K562 (cell line): Measurements from ENCODE around the gene DCTN2. TPM values are rescaled to one million over a fixed set of nuclear protein-coding genes. Genes with fewer than 3 reads are reported as not detected.
A peak's percentile ranks its signal among the peaks of the same experiment; 100 is the strongest.

Experiments used
- ATAC-seq: fragments of 200-7000 bp; cut with Tn5 transposase; 3 replicates; pipeline ENCODE4 v1.9.1; 2020; ENCODE audit warnings: moderate library complexity
- BruUV-seq: library from RNA; stranded (reverse); fragments of 400-500 nt; replicated peaks from 2 replicates; lab custom pipeline; 2021; lab: Mats Ljungman, UMichigan
- CTCF ChIA-PET: fragments of 300-600 bp; formaldehyde crosslinking; extraction: SDS; loops from one replicate; lab custom pipeline; 2021; ENCODE audit warnings: low intra/inter-chr PET ratio; lab: Yijun Ruan, JAX
- POLR2A ChIA-PET: fragments of 300-600, 350-650 bp; sonication (Branson Sonifier 250); formaldehyde crosslinking; extraction: SDS; loops from one replicate; lab custom pipeline; 2021; ENCODE audit warnings: antibody characterized with exemption, inconsistent platforms; lab: Yijun Ruan, JAX
- DNase-seq, 4 experiments: peaks; one replicate each; pipeline versions ENCODE4 v3.0.0 to v3.0.0-alpha.2; 2011 to 2018; ENCODE audit warnings: low spot score in 3 of 4, mixed read lengths in 3 of 4; ENCODE audit errors: extremely low read depth in 1 of 4
- FAIRE-seq: peaks from 2 replicates; lab custom pipeline; 2011; peaks lifted over from hg19 to GRCh38; lab: Jason Lieb, UNC
- H2AFZ ChIP-seq: 2 replicates; pipeline ENCODE4 v1.6.0; 2011; ENCODE audit warnings: low read depth, low read length, control low read depth, inconsistent platforms
- H3K27ac ChIP-seq: fragments of 200-600 bp; 3 replicates; pipeline ENCODE4 v1.8.0; 2011; ENCODE audit warnings: low read depth, mild to moderate bottlenecking, control low read depth, inconsistent platforms, low read length, moderate library complexity, mixed read lengths; ENCODE audit errors: extremely low read depth
- H3K27me3 ChIP-seq, 2 experiments: fragments of 300-600 bp in 1 of 2; 2 replicates in 1 of 2; 3 replicates in 1 of 2; pipeline versions ENCODE4 v1.6.0 to v1.8.0; 2011; ENCODE audit warnings: inconsistent platforms in 2 of 2, low read length in 2 of 2, mild to moderate bottlenecking in 1 of 2, mixed read lengths in 1 of 2, moderate library complexity in 1 of 2; ENCODE audit not compliant: control insufficient read depth in 2 of 2, insufficient read depth in 2 of 2
- H3K36me3 ChIP-seq: fragments of 300-600 bp; 3 replicates; pipeline ENCODE4 v1.8.0; 2011; ENCODE audit warnings: mild to moderate bottlenecking, low read length, inconsistent platforms; ENCODE audit not compliant: control insufficient read depth, insufficient read depth
- H3K4me1 ChIP-seq, 2 experiments: fragments of 200-600 bp in 1 of 2; replicated peaks in 1 of 2; 2 replicates in 1 of 2; 3 replicates in 1 of 2; pipeline versions ENCODE4 v1.5.1 to v1.8.0; 2011; ENCODE audit warnings: inconsistent platforms in 2 of 2, low read length in 2 of 2, mild to moderate bottlenecking in 1 of 2, mixed read lengths in 1 of 2, moderate library complexity in 1 of 2; ENCODE audit not compliant: control insufficient read depth in 2 of 2, insufficient read depth in 2 of 2
- H3K4me2 ChIP-seq: 2 replicates; pipeline ENCODE4 v1.6.1; 2011; ENCODE audit warnings: low read length, control low read depth, inconsistent platforms, mixed read lengths; ENCODE audit not compliant: insufficient read depth
- H3K4me3 ChIP-seq: fragments of 200-600 bp; sonication (generic), shearing (Covaris generic); 2 replicates; pipeline ENCODE4 v1.5.1; 2016; ENCODE audit warnings: control low read depth, inconsistent platforms
- H3K79me2 ChIP-seq: fragments of 200-600 bp; 3 replicates; pipeline ENCODE4 v1.8.0; 2011; ENCODE audit warnings: low read length, inconsistent platforms; ENCODE audit not compliant: control insufficient read depth, insufficient read depth
- H3K9ac ChIP-seq, 2 experiments: 2 replicates each; pipeline versions ENCODE4 v1.6.0 to v1.6.1; 2011; ENCODE audit warnings: low read depth in 2 of 2, low read length in 2 of 2, control low read depth in 1 of 2, inconsistent platforms in 1 of 2, mild to moderate bottlenecking in 1 of 2, mixed read lengths in 1 of 2; ENCODE audit not compliant: insufficient read depth in 1 of 2
- H3K9me1 ChIP-seq: one replicate; pipeline ENCODE4 v1.6.0; 2011; ENCODE audit warnings: inconsistent platforms, mild to moderate bottlenecking, low read length, moderate library complexity; ENCODE audit not compliant: control insufficient read depth, insufficient read depth
- H3K9me3 ChIP-seq: replicated peaks from 2 replicates; pipeline ENCODE4 v1.5.1; 2011; ENCODE audit warnings: low read depth, low read length, inconsistent platforms; ENCODE audit not compliant: control insufficient read depth, insufficient read depth
- H4K20me1 ChIP-seq: replicated peaks from 2 replicates; pipeline ENCODE4 v1.6.1; 2011; ENCODE audit warnings: low read length, inconsistent platforms, mixed read lengths; ENCODE audit not compliant: control insufficient read depth, insufficient read depth
- CREM ChIP-seq: IDR thresholded peaks from 2 replicates; pipeline ENCODE4 v1.6.1; 2014; ENCODE audit warnings: antibody characterized with exemption, low read depth
- EWSR1 ChIP-seq: fragments of 450-650 bp; IDR thresholded peaks from 2 replicates; pipeline ENCODE4 v1.6.1; 2018; ENCODE audit warnings: borderline replicate concordance, mild to moderate bottlenecking, low read depth, moderate library complexity; ENCODE audit not compliant: partially characterized antibody
- MECOM ChIP-seq: fragments of 250-450 bp; sonication (Bioruptor Pico); IDR thresholded peaks from 2 replicates; pipeline ENCODE4 v1.8.0; 2022; ENCODE audit warnings: inconsistent platforms
- NFIC ChIP-seq: fragments of 450-650 bp; IDR thresholded peaks from 2 replicates; pipeline ENCODE4 v1.6.1; 2017; ENCODE audit warnings: mild to moderate bottlenecking, inconsistent platforms
- PHB ChIP-seq: fragments of 250-450 bp; sonication (Bioruptor Pico); IDR thresholded peaks from 2 replicates; pipeline ENCODE4 v1.5.0; 2021
- ZNF217 ChIP-seq: sonication (generic); formaldehyde crosslinking; IDR thresholded peaks from 2 replicates; pipeline ENCODE4 v1.8.0; 2022; ENCODE audit warnings: mild to moderate bottlenecking, missing genetic modification reagents
- WGBS: fragments of 100-300 bp; shearing (Covaris generic); methylation state at CpG from one replicate; pipeline ENCODE4 v1.1.6; 2016; ENCODE audit warnings: low coverage, mixed read lengths; ENCODE audit not compliant: insufficient coverage; ENCODE audit errors: missing lambda C conversion rate; 5-methylcytosine and 5-hydroxymethylcytosine counted together
- in situ Hi-C: fragments of 300-500 bp; cut with MboI; formaldehyde crosslinking; loops from 4 replicates; pipeline ENCODE4 v1.15.0; 2018; ENCODE audit warnings: inconsistent platforms, mixed read lengths
- intact Hi-C: fragments of 100-400 bp; cut with micrococcal nuclease; formaldehyde crosslinking; loops from 2 replicates; pipeline ENCODE4 v1.14.2; 2022
- polyA plus RNA-seq, 8 experiments: library from polyadenylated mRNA; depleted of rRNA in 4 of 8; stranded (reverse) in 5 of 8; unstranded in 3 of 8; fragments of >200 nt; fragmentation: Nextera tagmentation in 2 of 8; fragmentation: Illumina TruSeq in 1 of 8; extraction: Ambion mirVana in 2 of 8; extraction: Trizol in 1 of 8; gene quantifications; 2 replicates each; pipeline versions ENCODE4 v1.2.1 to v1.2.3, GENCODE V29; 2011 to 2014; ENCODE audit warnings: inconsistent platforms in 1 of 8, missing spikeins in 1 of 8
- total RNA-seq, 7 experiments: library from RNA; depleted of rRNA in 6 of 7; stranded (reverse); fragments of >200 nt in 6 of 7; fragmentation: Illumina TruSeq in 2 of 7; extraction: Trizol in 2 of 7; gene quantifications; 2 replicates each; pipeline versions ENCODE4 v1.2.1 to v1.2.3, GENCODE V29; 2011 to 2021; ENCODE audit warnings: low replicate concordance in 1 of 7

DCTN2 gene
- total and polyA plus RNA-seq, 9 of the 15 experiments (the other 6 are each of a cell fraction or from before 2014, with no cell fraction given) = 43.6 to 270 (median 125) TPM

- in situ Hi-C loops = no loop called here
- Histone ChIP-seq H3K79me2 (no peaks in the 10 kb centered on the region), H3K4me2 (no peak overlapping the region), H3K4me3 (no peak overlapping the region), H2AFZ (no peak overlapping the region), H3K27ac (no peak overlapping the region), H4K20me1 (peaks cover 3% of the 10 kb centered on the region; the same call in 1 of the 2 replicates), H3K9ac (no peak overlapping the region), H3K4me1 (peaks cover 4 to 7% of the 10 kb centered on the region in 2 experiments; a peak in 4 of 5 replicates), H3K27me3 (no peaks in the 10 kb centered on the region), H3K9me3 (no peaks in the 10 kb centered on the region), H3K36me3 (peaks cover 55% of the 10 kb centered on the region; the same call in 2 of the 3 replicates), H3K9me1 (no peaks in the 10 kb centered on the region)
- DNase-seq (no peak), ATAC-seq (no peak), FAIRE-seq (no peak)
- TF ChIP-seq CREM (no peak), MECOM (CRISPR knock-in tag) (no peak), ZNF217 (CRISPR knock-in tag) (no peak)
- BruUV-seq = TSS peak; percentile 32
- intact Hi-C loops = no loop called here
- CTCF ChIA-PET = interaction anchor here (1.1 to 4.6 kb wide), 2 partner anchors 37 to 148 kb away, joined by 4 to 36 read pairs; no protein-coding TSS in a partner anchor
- POLR2A ChIA-PET = interaction anchor here (0.6 to 1.1 kb wide), 3 partner anchors 24 to 64 kb away, joined by 3 to 4 read pairs (median 3); partner anchors contain the start of gene DDIT3
Observed at GRCh38 chr12:57584690-57585089, 37.7 kb upstream of the DCTN2 start.

- TF ChIP-seq PHB (no peak), NFIC (no peak), EWSR1 (no peak)
- no peak for FAIRE-seq
- Histone ChIP-seq H4K20me1 (peaks cover 3% of the 10 kb centered on the region; the same call in 1 of the 2 replicates), H3K4me2 (no peak overlapping the region), H3K9ac (no peak overlapping the region), H3K27me3 (no peaks in the 10 kb centered on the region), H3K4me1 (peaks cover under 1 to 3% of the 10 kb centered on the region in 2 experiments; a peak in 3 of 5 replicates), H3K27ac (no peak overlapping the region), H3K9me1 (no peaks in the 10 kb centered on the region), H3K36me3 (peaks cover 61% of the 10 kb centered on the region; the same call in 2 of the 3 replicates), H3K79me2 (no peaks in the 10 kb centered on the region), H3K9me3 (no peaks in the 10 kb centered on the region), H2AFZ (no peak overlapping the region), H3K4me3 (no peak overlapping the region)
- no TSS peak for BruUV-seq
- CTCF ChIA-PET = interaction anchor here (1.0 to 4.6 kb wide), 8 partner anchors 37 to 322 kb away, joined by 3 to 36 read pairs (median 9); partner anchors contain the start of gene B4GALNT1
- WGBS = 100% methylated on average over 2 of the region's 2 CpGs
- intact Hi-C loops (no loop called here), in situ Hi-C loops (no loop called here)
- POLR2A ChIA-PET = interaction anchor here (1.2 to 1.4 kb wide), 4 partner anchors 9 to 69 kb away, joined by 3 to 9 read pairs (median 5); no protein-coding TSS in a partner anchor
- ATAC-seq = no peak
- DNase-seq = no peak
Observed at GRCh38 chr12:57584050-57584449, 37.1 kb upstream of the DCTN2 start.
